T-cell (primary cell): Measurements from ENCODE around the gene BACE2. TPM values are rescaled to one million over a fixed set of nuclear protein-coding genes. Genes with fewer than 3 reads are reported as not detected.

Experiments
- ATAC-seq, 4 experiments: fragments of 200-7000 bp in 3 of 4; fragments of 150-1000 bp in 1 of 4; cut with Tn5 transposase; replicated peaks in 1 of 4; 1 replicate in 3 of 4; 2 replicates in 1 of 4; pipeline ENCODE4 v1.10.0; 2021; ENCODE audit warnings: moderate library complexity in 3 of 4, mild to moderate bottlenecking in 2 of 4, moderate number of reproducible peaks in 1 of 4
- CTCF ChIA-PET, 2 donors: fragments of 300-600 bp; sonication (Branson Sonifier 250); formaldehyde crosslinking; loops; one replicate each; lab custom pipeline; 2022; ENCODE audit warnings: antibody characterized with exemption in 2 of 2; lab: Charles Lee
- POLR2A ChIA-PET, 2 donors: fragments of 300-600 bp; sonication (Branson Sonifier 250); formaldehyde crosslinking; loops; one replicate each; lab custom pipeline; 2022; ENCODE audit warnings: antibody characterized with exemption in 2 of 2; lab: Charles Lee
- DNase-seq, 35 experiments: peaks; one replicate each; pipeline versions ENCODE4 v3.0.0 to v3.0.0-alpha.2; 2013 to 2023
- H3K27ac ChIP-seq: one replicate; pipeline ENCODE4 v1.5.1; 2013; ENCODE audit warnings: low read length
- H3K27me3 ChIP-seq, 2 experiments: replicated peaks in 1 of 2; 1 replicate in 1 of 2; 2 replicates in 1 of 2; pipeline versions ENCODE4 v1.6.1 to v1.7.0; 2013; ENCODE audit warnings: low read length in 1 of 2, mixed read lengths in 1 of 2; ENCODE audit not compliant: control insufficient read depth in 2 of 2, insufficient read depth in 2 of 2; ENCODE audit errors: extremely low read depth in 1 of 2
- H3K36me3 ChIP-seq, 2 donors: 1 replicate in 1 of 2; 2 replicates in 1 of 2; pipeline versions ENCODE4 v1.6.1 to v1.7.0; 2013; ENCODE audit warnings: low read length in 1 of 2; ENCODE audit not compliant: control insufficient read depth in 2 of 2, insufficient read depth in 1 of 2; ENCODE audit errors: extremely low read depth in 1 of 2
- H3K4me1 ChIP-seq, 2 experiments: 1 replicate in 1 of 2; 2 replicates in 1 of 2; pipeline versions ENCODE4 v1.6.1 to v1.7.0; 2013; ENCODE audit warnings: low read length in 2 of 2, mixed read lengths in 1 of 2; ENCODE audit not compliant: insufficient read depth in 2 of 2, control insufficient read depth in 1 of 2; ENCODE audit errors: extremely low read depth in 1 of 2
- H3K4me3 ChIP-seq, 2 donors: 1 replicate in 1 of 2; 2 replicates in 1 of 2; pipeline versions ENCODE4 v1.5.1 to v1.7.0; 2013; ENCODE audit warnings: mild to moderate bottlenecking in 2 of 2, low read length in 1 of 2, moderate library complexity in 1 of 2; ENCODE audit not compliant: control insufficient read depth in 1 of 2; ENCODE audit errors: extremely low read depth in 1 of 2
- H3K9me3 ChIP-seq: 2 replicates; pipeline ENCODE4 v1.7.0; 2013
- H3K27ac Mint-ChIP-seq, 2 donors: one replicate each; pipeline ENCODE4 v1.8.0; 2020 to 2021; ENCODE audit warnings: mild to moderate bottlenecking in 2 of 2, mixed read lengths in 2 of 2
- H3K27me3 Mint-ChIP-seq, 2 donors: one replicate each; pipeline ENCODE4 v1.8.0; 2021 to 2022; ENCODE audit warnings: mixed read lengths in 2 of 2
- H3K36me3 Mint-ChIP-seq: one replicate; pipeline ENCODE4 v1.8.0; 2021; ENCODE audit warnings: mixed read lengths
- H3K4me1 Mint-ChIP-seq, 3 donors: one replicate each; pipeline ENCODE4 v1.8.0; 2020 to 2022; ENCODE audit warnings: mixed read lengths in 3 of 3, mild to moderate bottlenecking in 1 of 3
- H3K4me3 Mint-ChIP-seq, 3 donors: one replicate each; pipeline ENCODE4 v1.8.0; 2020 to 2022; ENCODE audit warnings: mild to moderate bottlenecking in 3 of 3, mixed read lengths in 3 of 3, moderate library complexity in 3 of 3
- H3K9me3 Mint-ChIP-seq, 3 donors: one replicate each; pipeline ENCODE4 v1.8.0; 2020 to 2022; ENCODE audit warnings: mixed read lengths in 3 of 3
- whole genome bisulfite sequencing: methylation state at CpG from one replicate; pipeline ENCODE4 v1.1.5; 2013; ENCODE audit warnings: missing lambda C conversion rate; ENCODE audit not compliant: insufficient coverage; 5-methylcytosine and 5-hydroxymethylcytosine counted together
- total RNA-seq, 35 experiments: library from RNA in 6 of 35; stranded (reverse) in 6 of 35; fragments of 120-200 nt in 1 of 35; gene quantifications; one replicate each; pipeline versions ENCODE4 v1.2.1 to v1.2.4 and lab custom pipeline; 2013 to 2026

The BACE2 gene
- total RNA-seq, 5 donors from 2014 or later (not counting 1 experiment from before 2014, with no cell fraction given): 0.30 to 1.1 (median 0.68) TPM

DNA sequence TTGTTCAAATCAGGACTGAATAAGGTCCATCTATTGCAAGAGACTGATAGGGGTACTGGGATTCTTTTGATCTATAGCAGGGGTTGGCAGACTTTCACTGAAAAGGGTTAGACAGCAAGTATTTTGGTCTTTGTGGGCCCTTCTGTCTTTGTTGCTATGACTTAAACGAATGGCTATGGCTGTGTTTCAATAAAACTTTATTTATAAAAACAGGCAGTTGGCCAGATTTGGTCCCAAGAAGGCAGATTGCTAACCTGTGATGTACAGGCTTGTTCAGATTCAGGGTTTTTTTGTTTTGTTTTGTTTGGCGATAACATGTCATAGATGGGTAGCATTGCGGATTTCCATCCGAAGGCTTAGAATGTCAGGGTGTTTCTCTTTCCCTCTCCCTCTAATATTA, 3.9 kb upstream of the BACE2 start:
- peaks cover 39 to 55% of the 10 kb centered on the region in 2 donors for H3K27me3 Mint-ChIP-seq
- H3K4me3 ChIP-seq: no peak overlapping the region
- peaks cover 2 to 7% (median 3%) of the 10 kb centered on the region in 3 donors for H3K4me1 Mint-ChIP-seq
- peaks cover 0 to 14% of the 10 kb centered on the region in 2 experiments for H3K4me1 ChIP-seq
- H3K27me3 ChIP-seq: peaks cover 7 to 35% of the 10 kb centered on the region in 2 experiments
- ATAC-seq (no peak), DNase-seq (no peak)
- H3K27ac Mint-ChIP-seq: no peak overlapping the region
- no peaks in the 10 kb centered on the region for H3K36me3 ChIP-seq
- ChIA-PET POLR2A (no interaction called here), CTCF (no interaction called here)
- no peak overlapping the region for H3K4me3 Mint-ChIP-seq
- no peaks in the 10 kb centered on the region for H3K9me3 Mint-ChIP-seq
- WGBS: no CpG with 5 or more reads among the region's 4 CpGs
- H3K27ac ChIP-seq: no peak overlapping the region
- H3K36me3 Mint-ChIP-seq: no peaks in the 10 kb centered on the region
- H3K9me3 ChIP-seq: no peaks in the 10 kb centered on the region

DNA sequence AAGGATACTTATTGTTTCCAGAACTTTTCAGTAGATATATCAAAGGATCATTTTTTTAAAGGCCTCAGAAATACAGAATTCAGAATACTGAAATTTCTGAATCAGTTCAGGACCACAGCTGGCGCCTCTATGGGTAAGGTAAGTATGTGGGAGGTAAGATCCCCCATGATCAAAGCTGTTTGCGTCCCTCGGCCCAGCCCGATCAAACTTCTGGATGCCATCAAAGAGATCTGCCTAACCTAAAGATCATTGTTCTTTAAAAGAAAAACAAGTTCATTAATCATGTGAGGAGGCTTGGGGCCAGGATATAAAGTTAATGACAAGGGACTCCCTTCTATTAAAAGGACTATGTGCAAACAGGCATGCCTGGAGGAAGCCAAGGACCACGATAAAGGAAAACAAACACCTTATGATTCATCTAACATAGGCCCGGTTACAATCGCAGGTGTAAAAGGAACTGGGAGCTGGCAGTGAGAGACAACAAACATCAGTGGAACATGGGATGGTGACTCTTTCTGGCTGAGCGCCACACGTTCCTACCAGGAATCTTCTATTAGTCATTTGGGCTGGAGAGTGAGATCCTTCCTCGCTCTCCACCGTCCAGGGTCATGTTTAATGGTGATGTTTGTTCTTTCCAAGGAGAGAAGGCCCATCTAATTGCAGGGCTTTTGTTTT, 2.8 kb upstream of the BACE2 start:
- Mint-ChIP-seq H3K9me3 (no peaks in the 10 kb centered on the region), H3K36me3 (no peaks in the 10 kb centered on the region), H3K27me3 (peaks cover 46 to 58% of the 10 kb centered on the region in 2 donors), H3K27ac (no peak overlapping the region), H3K4me1 (peaks cover 8 to 11% (median 8%) of the 10 kb centered on the region in 3 donors), H3K4me3 (no peak overlapping the region)
- H3K4me1 ChIP-seq: peaks cover 0 to 15% of the 10 kb centered on the region in 2 experiments
- peaks cover 10 to 29% of the 10 kb centered on the region in 2 experiments for H3K27me3 ChIP-seq
- H3K27ac ChIP-seq: no peak overlapping the region
- ATAC-seq: no peak
- CTCF ChIA-PET: no interaction called here
- WGBS: 93% methylated on average over 5 of the region's 11 CpGs
- H3K36me3 ChIP-seq: no peaks in the 10 kb centered on the region
- DNase-seq: no peak
- POLR2A ChIA-PET: no interaction called here
- no peak overlapping the region for H3K4me3 ChIP-seq
- H3K9me3 ChIP-seq: no peaks in the 10 kb centered on the region

- peak overlapping the region in 2 of 3 donors; percentile 45 to 71 for H3K4me3 Mint-ChIP-seq
- Histone ChIP-seq H3K27ac (no peak overlapping the region), H3K27me3 (peaks cover 13 to 41% of the 10 kb centered on the region in 2 experiments), H3K4me3 (no peak overlapping the region), H3K36me3 (no peaks in the 10 kb centered on the region), H3K4me1 (peaks cover 0 to 15% of the 10 kb centered on the region in 2 experiments), H3K9me3 (no peaks in the 10 kb centered on the region)
- CTCF ChIA-PET: no interaction called here
- no peak for ATAC-seq
- H3K9me3 Mint-ChIP-seq: no peaks in the 10 kb centered on the region
- 32% methylated on average over 4 of the region's 14 CpGs for WGBS
- no peak for DNase-seq
- H3K27ac Mint-ChIP-seq: no peak overlapping the region
- H3K4me1 Mint-ChIP-seq: peaks cover 8 to 11% (median 8%) of the 10 kb centered on the region in 3 donors
- no peaks in the 10 kb centered on the region for H3K36me3 Mint-ChIP-seq
- H3K27me3 Mint-ChIP-seq: peaks cover 46 to 52% of the 10 kb centered on the region in 2 donors
- POLR2A ChIA-PET: no interaction called here
Observed at GRCh38 chr21:41166884-41167283, 1.1 kb upstream of the BACE2 start.

DNA sequence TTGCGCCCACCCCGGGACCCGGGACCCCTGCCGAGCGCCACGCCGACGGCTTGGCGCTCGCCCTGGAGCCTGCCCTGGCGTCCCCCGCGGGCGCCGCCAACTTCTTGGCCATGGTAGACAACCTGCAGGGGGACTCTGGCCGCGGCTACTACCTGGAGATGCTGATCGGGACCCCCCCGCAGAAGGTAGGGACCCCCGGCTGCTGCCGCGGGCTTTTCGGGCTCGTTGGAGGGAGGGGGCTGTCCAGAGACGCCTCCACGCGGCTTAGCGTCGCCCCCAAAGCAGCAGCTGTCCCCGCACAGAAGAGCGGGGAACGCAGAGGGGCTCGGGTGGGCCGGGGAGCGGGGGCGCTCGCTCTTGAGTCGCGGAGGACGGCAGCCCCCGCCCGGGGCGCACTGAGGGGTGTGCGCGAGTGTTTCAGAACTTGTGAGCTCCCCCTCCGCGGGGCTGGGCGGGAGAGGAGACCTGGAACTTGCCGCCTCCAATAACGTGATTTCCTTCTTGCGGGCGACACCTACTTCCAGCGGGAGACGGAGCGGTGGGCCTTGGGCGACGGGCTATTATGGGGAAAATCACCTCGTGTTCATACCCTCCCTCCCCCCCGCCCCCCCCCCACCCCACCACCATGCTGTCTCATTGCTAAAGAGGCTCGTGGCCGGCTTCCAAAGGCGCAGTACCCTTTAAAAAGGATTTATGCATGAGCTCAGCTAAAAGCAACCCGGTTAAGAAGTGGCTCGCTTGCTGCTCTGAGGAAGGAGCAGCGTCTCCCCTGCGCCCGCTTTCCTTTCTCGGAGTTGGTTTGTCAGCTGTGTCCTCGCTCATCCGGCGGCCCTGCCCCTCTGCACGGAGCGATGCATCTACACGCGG, 664 bp downstream of the BACE2 start:
- Histone ChIP-seq H3K9me3 (no peaks in the 10 kb centered on the region), H3K27ac (no peak overlapping the region), H3K4me3 (peak overlapping the region in 1 of 2 donors; percentile 55), H3K36me3 (no peaks in the 10 kb centered on the region), H3K4me1 (peaks cover 0 to 15% of the 10 kb centered on the region in 2 experiments), H3K27me3 (peaks cover 16 to 38% of the 10 kb centered on the region in 2 experiments)
- Mint-ChIP-seq H3K4me3 (peak overlapping the region; percentile 61 to 81 (median 76)), H3K27me3 (peaks cover 50 to 52% of the 10 kb centered on the region in 2 donors), H3K27ac (peak overlapping the region in 1 of 2 donors; percentile 59), H3K4me1 (peaks cover 8 to 11% (median 8%) of the 10 kb centered on the region in 3 donors), H3K9me3 (no peaks in the 10 kb centered on the region), H3K36me3 (no peaks in the 10 kb centered on the region)
- ChIA-PET POLR2A (no interaction called here), CTCF (interaction anchor here (0.7 kb wide), 2 partner anchors 18 to 1510 kb away, joined by 4 read pairs; no protein-coding TSS in a partner anchor)
- ATAC-seq (no peak), DNase-seq (peak in 1 of 35 experiments; percentile 6)
- WGBS: 2% methylated on average over 59 of the region's 75 CpGs

- Histone ChIP-seq H3K9me3 (no peaks in the 10 kb centered on the region), H3K4me1 (peaks cover 0 to 15% of the 10 kb centered on the region in 2 experiments), H3K27me3 (peaks cover 16 to 38% of the 10 kb centered on the region in 2 experiments), H3K27ac (no peak overlapping the region), H3K36me3 (no peaks in the 10 kb centered on the region), H3K4me3 (no peak overlapping the region)
- Mint-ChIP-seq H3K27me3 (peaks cover 48 to 49% of the 10 kb centered on the region in 2 donors), H3K36me3 (no peaks in the 10 kb centered on the region), H3K9me3 (no peaks in the 10 kb centered on the region), H3K4me1 (peaks cover 8 to 11% (median 8%) of the 10 kb centered on the region in 3 donors), H3K4me3 (peak overlapping the region; percentile 61 to 81 (median 76)), H3K27ac (peak overlapping the region in 1 of 2 donors; percentile 59)
- DNase-seq (no peak), ATAC-seq (no peak)
- 0% methylated on average over 2 of the region's 3 CpGs for WGBS
- ChIA-PET POLR2A (no interaction called here), CTCF (interaction anchor here (0.7 kb wide), 2 partner anchors 17 to 1511 kb away, joined by 4 read pairs; no protein-coding TSS in a partner anchor)
Observed at GRCh38 chr21:41169258-41169576, 1.3 kb downstream of the BACE2 start.

DNA sequence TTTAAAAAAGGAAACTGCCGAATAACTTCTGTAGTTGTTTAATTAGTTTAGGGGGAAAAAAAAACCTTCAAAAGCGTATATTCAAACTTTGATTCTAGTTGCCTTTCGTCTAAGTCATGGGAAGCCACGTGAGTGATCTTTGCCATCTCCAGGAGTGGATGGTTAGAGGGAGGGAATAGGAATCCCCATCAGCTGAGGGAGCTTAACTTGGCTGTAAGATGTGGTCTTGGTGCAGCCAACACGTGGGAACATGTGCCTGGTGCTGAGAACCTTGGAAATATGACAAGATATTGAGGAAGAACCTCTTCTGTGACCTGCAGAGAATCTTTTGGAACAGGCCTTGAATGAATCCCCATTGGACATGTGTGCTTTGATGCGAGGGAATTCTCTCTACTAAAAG, 1.7 kb downstream of the BACE2 start:
- ChIA-PET CTCF (no interaction called here), POLR2A (no interaction called here)
- Histone ChIP-seq H3K36me3 (no peaks in the 10 kb centered on the region), H3K27me3 (peaks cover 16 to 42% of the 10 kb centered on the region in 2 experiments), H3K4me3 (no peak overlapping the region), H3K9me3 (no peaks in the 10 kb centered on the region), H3K4me1 (peaks cover 0 to 15% of the 10 kb centered on the region in 2 experiments), H3K27ac (no peak overlapping the region)
- DNase-seq: no peak
- WGBS: 74% methylated on average over 4 of the region's 6 CpGs
- Mint-ChIP-seq H3K9me3 (no peaks in the 10 kb centered on the region), H3K36me3 (no peaks in the 10 kb centered on the region), H3K27ac (no peak overlapping the region), H3K4me3 (peak overlapping the region in 2 of 3 donors; percentile 39 to 81), H3K27me3 (peaks cover 48 to 49% of the 10 kb centered on the region in 2 donors), H3K4me1 (peaks cover 8 to 11% (median 8%) of the 10 kb centered on the region in 3 donors)
- no peak for ATAC-seq
